Femur (tissue), 1 donor: ENCODE measurements around the gene LIX1.
A peak's percentile ranks its signal among the peaks of the same experiment; 100 is the strongest.
"Not testable (repeated sequence)": the region's sequence is repeated elsewhere in the genome, so short reads cannot be mapped to it uniquely, and the experiment has no call there.

ENCODE experiments used
- DNase-seq: peaks from one replicate; pipeline ENCODE4 v3.0.0-alpha.2; 2017

Gene LIX1

GRCh38 chr5:97140250-97140649 lies 2.2 kb downstream of the LIX1 start:
- not testable (repeated sequence) for DNase-seq

DNA sequence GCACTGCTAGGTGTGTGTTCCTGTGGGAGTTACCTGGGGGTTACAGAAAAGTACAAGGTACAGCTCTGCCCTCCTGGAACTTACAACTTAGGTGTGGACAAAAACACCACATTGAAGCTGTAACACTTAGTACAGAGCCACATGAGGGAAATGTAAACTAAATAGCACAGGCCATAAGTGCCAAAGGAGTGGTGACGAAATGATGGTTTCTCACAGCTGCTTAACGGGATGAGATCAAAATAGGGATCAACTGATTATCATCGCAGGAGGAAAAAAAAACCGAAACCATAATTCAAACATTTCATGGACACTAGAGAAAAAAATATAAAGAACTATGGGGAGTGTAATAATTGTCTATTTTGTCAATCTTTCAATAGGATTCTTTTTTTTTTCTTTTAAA lies 5.9 kb downstream of the LIX1 start:
- no peak for DNase-seq

GRCh38 chr5:97135868-97136267 lies 6.5 kb downstream of the LIX1 start:
- DNase-seq: no peak

DNA sequence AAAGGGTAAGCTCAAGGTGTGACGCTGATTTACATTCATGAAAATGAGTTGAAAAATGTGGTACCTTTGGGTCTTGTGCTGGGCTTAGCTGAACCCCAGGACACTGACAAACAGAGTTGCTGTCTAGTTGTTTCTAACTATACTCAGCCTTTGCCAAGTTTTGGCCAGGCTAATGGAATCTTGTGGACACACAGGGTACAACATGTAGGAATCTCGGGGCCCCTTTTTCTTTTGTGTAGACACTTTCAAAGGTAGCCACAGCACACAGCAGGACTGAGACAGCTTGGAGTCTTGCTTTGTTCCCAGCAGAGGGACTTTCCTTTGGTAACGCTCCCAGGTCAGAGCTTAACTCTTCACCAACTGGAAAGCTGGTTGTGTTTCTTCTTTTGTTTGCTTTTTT lies 7.8 kb downstream of the LIX1 start:
- no peak for DNase-seq

GRCh38 chr5:97133101-97133500 lies 9.3 kb downstream of the LIX1 start:
- DNase-seq: no peak

GRCh38 chr5:97131921-97132320 lies 10.5 kb downstream of the LIX1 start:
- no peak for DNase-seq

DNA sequence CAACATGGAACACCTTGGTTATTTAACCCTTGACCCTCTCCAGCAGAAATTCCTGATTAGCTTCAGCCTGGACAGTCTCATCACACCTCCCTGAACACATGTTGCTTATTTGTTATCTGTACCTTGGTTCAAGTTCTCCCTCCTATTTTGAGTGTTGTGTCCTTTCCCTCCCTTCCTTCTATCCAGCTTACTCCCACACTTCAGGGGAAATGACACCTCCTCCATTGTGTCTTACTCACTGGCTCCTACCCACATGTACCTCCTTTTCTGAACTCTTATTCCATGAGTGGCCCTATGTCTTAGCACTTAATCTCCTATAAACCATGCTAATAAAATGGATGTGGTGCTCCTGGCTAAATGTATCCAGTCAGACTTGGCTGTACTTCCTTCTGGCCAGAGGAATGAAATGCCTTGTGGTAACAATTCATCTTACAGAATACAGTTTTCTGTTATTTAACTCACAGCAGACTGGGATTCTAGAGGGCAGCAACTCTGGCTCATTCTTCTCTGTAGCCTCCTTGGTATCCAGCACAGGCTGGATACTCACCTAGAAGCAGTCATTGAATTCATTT lies 11.2 kb downstream of the LIX1 start:
- no peak for DNase-seq

- DNase-seq: no peak
These were observed 14.7 kb downstream of the LIX1 start for GRCh38 chr5:97127727-97128126.

DNA sequence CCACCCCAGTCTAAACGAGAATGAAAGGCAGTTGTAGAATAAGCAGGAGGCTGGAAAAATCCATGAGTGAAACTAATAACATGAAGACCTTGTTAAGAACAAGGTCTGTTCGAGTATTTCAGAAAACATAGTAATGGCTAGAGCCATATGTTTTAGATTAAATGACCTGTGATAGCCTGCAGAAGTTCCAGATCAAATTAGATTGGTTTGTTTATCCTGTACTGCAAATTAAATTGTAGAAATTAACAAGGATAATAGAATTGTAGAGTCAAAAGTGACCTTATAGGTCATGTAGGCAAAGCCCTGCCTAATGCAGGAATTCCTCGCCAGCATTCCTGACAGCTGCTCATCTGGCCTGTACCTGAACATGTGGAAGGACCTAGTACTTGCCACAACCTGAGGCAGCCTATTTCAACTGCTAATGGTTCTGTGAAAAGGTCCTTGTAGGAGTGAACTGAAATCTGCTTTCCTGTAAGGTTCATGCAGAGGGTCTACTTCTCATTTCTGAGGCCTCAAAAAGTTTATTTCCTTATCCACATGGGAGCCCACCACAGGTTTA lies 17.2 kb downstream of the LIX1 start:
- DNase-seq: no peak

DNA sequence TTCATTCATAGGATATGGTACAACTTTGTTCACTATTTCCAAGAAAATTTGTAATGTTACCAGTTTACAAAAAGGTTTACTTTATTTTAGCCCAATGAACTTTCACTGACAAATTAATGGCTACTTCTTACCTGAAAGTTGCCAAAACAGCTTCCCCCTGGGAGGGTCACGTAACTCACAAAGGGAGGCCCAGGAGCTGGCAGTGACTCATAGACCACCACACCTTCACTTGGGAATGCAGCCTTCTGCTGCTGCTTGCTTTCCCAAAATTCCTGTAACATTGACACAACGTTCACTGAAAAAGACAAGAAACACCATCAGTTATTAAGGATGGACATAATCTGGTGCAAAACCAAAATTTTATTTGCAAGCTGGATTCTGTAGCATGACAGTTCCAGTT lies 18.1 kb downstream of the LIX1 start:
- no peak for DNase-seq

GRCh38 chr5:97121848-97122247 lies 20.6 kb downstream of the LIX1 start:
- no peak for DNase-seq

DNA sequence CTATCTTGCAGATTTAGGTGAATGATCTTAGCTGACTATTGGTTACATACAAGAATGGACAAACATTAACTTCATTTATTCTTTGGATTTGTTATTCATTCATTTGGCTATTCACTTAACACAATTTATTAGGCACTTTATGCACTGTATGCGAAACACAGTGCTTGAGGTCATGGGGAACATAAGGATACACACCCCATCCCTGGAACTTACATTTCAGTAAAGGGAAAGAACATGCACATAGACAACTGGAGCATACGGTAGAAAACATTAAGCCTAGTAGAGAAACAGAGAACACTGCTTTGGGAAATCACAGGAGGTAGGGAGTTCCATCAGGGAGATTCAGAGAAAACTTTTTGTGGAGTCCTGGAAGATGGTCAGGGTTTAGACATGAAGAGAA lies 22.2 kb downstream of the LIX1 start:
- DNase-seq: no peak

DNA sequence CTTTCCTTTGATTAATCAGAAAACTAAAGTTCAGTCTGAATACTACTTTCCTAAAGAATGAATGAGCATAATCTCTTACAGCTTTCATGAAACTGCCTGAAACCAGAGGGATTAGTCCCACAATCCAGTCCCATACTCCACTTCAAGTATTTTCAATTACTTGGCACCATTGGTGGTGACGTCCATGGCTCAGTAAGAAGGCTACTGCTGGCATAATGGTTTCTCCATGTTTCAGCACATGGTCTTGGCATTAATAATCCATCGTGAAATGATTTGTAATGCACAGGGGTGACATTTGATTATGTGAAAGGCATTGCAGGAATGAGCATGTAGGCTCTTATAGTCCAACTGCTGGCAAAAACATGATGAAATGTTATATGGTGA lies 23.4 kb downstream of the LIX1 start:
- DNase-seq: peak; percentile 53

DNA sequence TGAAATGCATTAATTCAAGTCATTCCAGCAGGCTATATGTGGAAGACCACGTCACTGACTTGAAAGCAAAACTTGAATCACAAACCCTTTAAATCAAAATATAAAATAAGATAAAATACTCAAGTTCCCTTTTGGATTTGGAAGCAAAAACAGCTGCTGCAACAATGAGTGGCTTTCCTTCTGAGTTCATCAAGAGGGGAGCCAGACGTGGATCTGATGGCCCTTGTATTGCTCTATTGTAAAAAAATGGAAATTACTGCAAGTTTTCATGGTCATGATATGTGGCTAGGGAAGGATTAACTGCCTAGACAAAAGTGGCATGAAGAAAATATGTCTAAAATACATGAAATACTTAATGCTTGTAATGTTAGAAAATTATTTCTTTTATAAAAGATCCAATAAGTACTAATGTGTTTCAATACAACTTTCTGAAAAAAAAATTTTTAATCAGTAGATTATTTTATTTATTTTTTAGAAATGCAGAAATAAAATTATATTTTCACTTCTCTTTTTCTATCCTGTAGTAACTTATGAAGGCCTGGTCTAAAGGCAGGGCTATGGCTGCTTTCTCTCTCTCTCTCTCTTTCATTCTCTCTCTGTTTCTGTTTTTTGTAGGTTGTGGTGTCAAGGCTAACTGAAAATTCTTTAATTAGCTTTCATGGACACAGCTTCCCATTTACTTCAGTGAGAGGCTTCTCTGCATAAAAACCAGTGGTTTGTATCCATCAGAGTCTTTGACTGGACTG lies 24.0 kb downstream of the LIX1 start:
- no peak for DNase-seq

GRCh38 chr5:97115932-97116331 lies 26.5 kb downstream of the LIX1 start:
- DNase-seq: no peak

- DNase-seq: no peak
These were observed 30.2 kb downstream of the LIX1 start for GRCh38 chr5:97112230-97112629.

- no peak for DNase-seq
These were observed 30.8 kb downstream of the LIX1 start for GRCh38 chr5:97111616-97112015.

DNA sequence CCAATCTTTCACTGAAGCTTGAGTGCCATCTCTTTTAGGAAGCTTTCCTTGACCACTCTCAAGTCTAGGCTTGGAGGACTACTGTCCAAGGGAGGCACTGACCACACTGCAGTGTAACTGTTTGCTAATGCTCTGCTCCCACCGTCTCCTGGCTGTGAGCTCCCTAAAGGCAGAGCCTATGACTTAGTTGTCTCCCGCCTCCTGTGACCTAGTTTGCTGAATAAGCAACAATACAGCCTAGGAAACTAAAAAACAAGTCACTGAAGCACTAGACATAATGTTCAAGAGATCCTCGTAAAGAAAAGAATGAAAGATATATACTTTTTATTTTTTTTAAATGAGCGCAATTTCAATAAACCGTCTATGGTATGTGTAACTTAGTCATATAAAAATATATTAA lies 31.4 kb downstream of the LIX1 start:
- DNase-seq: no peak

DNA sequence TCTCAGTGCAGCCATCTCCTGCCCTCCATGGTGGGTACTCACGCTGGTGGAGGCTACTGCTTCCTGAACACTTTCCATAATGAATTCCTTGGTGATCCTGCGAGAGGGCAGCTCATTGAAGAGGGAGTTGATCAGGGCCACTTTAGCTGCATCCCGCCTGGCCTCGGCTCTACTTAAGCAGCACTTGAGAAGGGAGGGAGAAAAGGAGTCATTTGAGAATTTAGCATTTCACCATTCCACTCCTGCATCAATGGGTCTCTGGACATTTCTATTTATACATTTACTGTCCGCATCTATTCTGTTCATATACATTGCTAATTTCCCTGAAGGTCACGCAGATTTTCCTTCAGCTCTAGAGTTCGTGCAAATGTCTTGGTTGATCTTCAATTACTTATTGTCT lies 35.1 kb downstream of the LIX1 start:
- no peak for DNase-seq

DNA sequence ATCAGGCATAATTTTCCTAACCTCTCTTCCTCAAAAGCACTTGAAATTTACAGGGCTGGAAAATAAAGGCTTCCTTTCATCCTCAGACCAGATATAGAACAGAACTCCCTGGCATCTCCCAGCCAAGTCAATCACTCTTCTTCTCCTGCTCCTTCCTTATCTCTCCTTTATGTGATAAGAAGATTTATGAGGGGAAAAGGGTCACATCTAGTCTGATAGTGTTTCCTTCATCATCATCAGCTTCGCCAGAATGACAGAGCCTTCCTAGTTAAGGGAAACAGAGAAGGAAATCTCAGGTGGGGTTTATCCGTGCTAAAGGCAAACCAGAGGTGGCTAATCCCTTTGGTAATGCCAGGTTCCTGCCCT lies 36.2 kb downstream of the LIX1 start:
- no peak for DNase-seq

- no peak for DNase-seq
These were observed 36.8 kb downstream of the LIX1 start for GRCh38 chr5:97105501-97106215.

DNA sequence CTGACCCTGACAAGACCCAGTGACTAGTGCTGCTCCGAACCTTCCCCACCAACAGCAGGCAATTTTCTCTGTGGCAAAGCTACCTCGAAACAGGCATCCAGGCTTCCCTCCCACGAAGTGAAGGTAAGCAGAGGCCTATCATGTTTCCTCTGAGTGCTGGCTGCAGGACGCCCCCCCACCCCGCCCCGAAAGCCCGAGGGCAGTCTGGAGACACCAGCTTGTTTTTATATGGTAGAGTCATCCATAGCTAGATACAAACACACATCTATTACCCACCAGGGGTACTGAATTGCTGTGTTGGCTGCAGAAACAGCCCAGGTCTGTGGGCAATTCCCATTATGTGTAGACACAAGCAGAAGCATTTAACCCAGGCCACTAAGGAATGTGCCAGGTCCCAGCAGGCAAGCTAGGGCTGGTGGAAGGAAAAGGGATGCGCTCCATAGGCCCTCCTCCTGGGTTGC lies 40.4 kb downstream of the LIX1 start:
- DNase-seq: no peak

DNA sequence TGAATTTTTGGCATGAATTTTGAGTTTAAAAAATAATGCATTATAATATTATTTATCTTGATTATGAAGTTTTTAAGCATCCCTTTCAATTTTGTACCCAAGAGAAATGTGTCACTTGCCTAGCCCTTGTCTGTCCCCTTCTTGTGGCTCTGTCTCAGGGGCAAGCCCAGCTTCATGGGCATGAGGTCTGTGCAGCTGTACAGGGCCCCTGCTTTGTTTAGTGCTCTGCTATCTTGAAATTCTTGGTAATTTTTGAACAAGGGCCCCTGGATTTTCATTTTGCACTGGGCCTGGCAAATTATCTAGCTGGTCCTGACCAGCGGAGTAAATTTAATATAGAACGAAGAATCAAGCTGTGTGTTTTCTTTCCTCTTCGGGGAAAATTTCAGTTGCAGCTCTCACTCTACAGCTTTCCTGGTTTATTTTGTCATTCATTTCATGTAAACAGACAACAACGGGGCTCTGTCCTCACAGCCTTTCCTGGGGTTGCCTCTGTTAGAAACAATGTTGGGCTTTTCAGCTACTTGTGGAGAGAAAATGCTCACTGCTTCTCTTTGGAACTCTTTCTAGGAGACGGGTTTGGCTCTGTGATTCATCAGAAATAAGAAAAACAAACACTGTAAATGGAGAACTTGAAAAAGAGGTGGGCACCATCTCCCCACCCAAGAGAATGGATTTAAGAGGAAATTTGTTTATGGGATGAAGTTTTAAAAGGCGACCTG lies 41.1 kb downstream of the LIX1 start:
- no peak for DNase-seq
